Activated effector memory CD4-positive, alpha-beta T cell treated with Interleukin-2 at 50 U/mL for 16 hours (primary cell): ENCODE data around the gene HINT2.

Experiments
- DNase-seq: peaks from one replicate; pipeline ENCODE4 v3.0.0-alpha.2; 2020

HINT2 gene

GRCh38 chr9:35810122-35810521 lies 4.7 kb downstream of the HINT2 start:
- no peak for DNase-seq

GRCh38 chr9:35808433-35808832 lies 6.4 kb downstream of the HINT2 start:
- DNase-seq = no peak

GRCh38 chr9:35806101-35806500 lies 8.7 kb downstream of the HINT2 start:
- DNase-seq = no peak

- DNase-seq = no peak
Measured at GRCh38 chr9:35801328-35802128, 13.3 kb downstream of the HINT2 start.

- DNase-seq = no peak
Measured at GRCh38 chr9:35800530-35800929, 14.3 kb downstream of the HINT2 start.

GRCh38 chr9:35798658-35799374 lies 16.0 kb downstream of the HINT2 start:
- no peak for DNase-seq

- DNase-seq = no peak
Measured at GRCh38 chr9:35797311-35798109, 17.3 kb downstream of the HINT2 start.

- DNase-seq = no peak
Measured at GRCh38 chr9:35795695-35796094, 19.1 kb downstream of the HINT2 start.

GRCh38 chr9:35793461-35793860 lies 21.4 kb downstream of the HINT2 start:
- no peak for DNase-seq

GRCh38 chr9:35792826-35793225 lies 22.0 kb downstream of the HINT2 start:
- DNase-seq = no peak

- DNase-seq = no peak
Measured at GRCh38 chr9:35792024-35792813, 22.6 kb downstream of the HINT2 start.

GRCh38 chr9:35791297-35791921 lies 23.4 kb downstream of the HINT2 start, which contains the start of gene NPR2:
Gene NPR2 (plus strand): TSS chr9:35791591. CDS start chr9:35792409, 818 bp downstream.
- no peak for DNase-seq

- DNase-seq = peak; percentile 23
Measured at GRCh38 chr9:35790385-35791296, 24.2 kb downstream of the HINT2 start.

GRCh38 chr9:35790025-35790384 lies 24.8 kb downstream of the HINT2 start:
- no peak for DNase-seq

- no peak for DNase-seq
Measured at GRCh38 chr9:35789541-35789940, 25.3 kb downstream of the HINT2 start.

- DNase-seq = no peak
Measured at GRCh38 chr9:35783418-35783817, 31.4 kb downstream of the HINT2 start.

GRCh38 chr9:35781066-35781465 lies 33.8 kb downstream of the HINT2 start:
- DNase-seq = no peak

- DNase-seq = no peak
Measured at GRCh38 chr9:35778496-35778895, 36.3 kb downstream of the HINT2 start.

GRCh38 chr9:35776018-35776417 lies 38.8 kb downstream of the HINT2 start:
- no peak for DNase-seq

GRCh38 chr9:35774907-35775635 lies 39.8 kb downstream of the HINT2 start:
- no peak for DNase-seq
